Hepatocyte (in vitro differentiated cells): Measurements from ENCODE around the gene ADCY4.

Experiments used
- CTCF ChIP-seq: fragments of 200-600 bp; sonication (generic); IDR thresholded peaks from 2 replicates; pipeline ENCODE4 v1.5.1; 2016; ENCODE audit warnings: antibody characterized with exemption, mild to moderate bottlenecking; ENCODE audit not compliant: poor library complexity
- EZH2 ChIP-seq: fragments of 200-600 bp; sonication (generic); IDR thresholded peaks from 2 replicates; pipeline ENCODE4 v1.6.1; 2016; ENCODE audit warnings: antibody characterized with exemption, mild to moderate bottlenecking, borderline replicate concordance
- EZH2phosphoT487 ChIP-seq: fragments of 200-600 bp; sonication (generic); IDR thresholded peaks from one replicate; pipeline ENCODE4 v1.6.1; 2018; ENCODE audit warnings: antibody characterized with exemption, mild to moderate bottlenecking, low read depth, moderate library complexity; ENCODE audit not compliant: unreplicated experiment, severe bottlenecking

GRCh38 chr14:24281636-24282035 lies 53.2 kb downstream of the ADCY4 start:
- no peak for TF ChIP-seq EZH2
- TF ChIP-seq CTCF: no peak
- TF ChIP-seq EZH2phosphoT487: no peak
